GM19467 (cell line): ENCODE data around the gene DNASE1L1.
"Not testable (repeated sequence)": the region's sequence is repeated elsewhere in the genome, so short reads cannot be mapped to it uniquely, and the experiment has no call there.

ENCODE experiments used
- ATAC-seq: cut with Tn5 transposase; IDR thresholded peaks from one replicate; pipeline ENCODE4 v1.9.1; 2021; ENCODE audit warnings: mild to moderate bottlenecking, moderate library complexity; ENCODE audit not compliant: unreplicated experiment

Gene DNASE1L1

GRCh38 chrX:154408659-154409221 is 314 bp downstream of the DNASE1L1 start:
- no peak for ATAC-seq

- no peak for ATAC-seq
These were observed 4.3 kb downstream of the DNASE1L1 start for GRCh38 chrX:154404625-154405192.

GRCh38 chrX:154403858-154404257 is 5.2 kb downstream of the DNASE1L1 start:
- ATAC-seq = no peak

GRCh38 chrX:154403192-154403591 is 5.9 kb downstream of the DNASE1L1 start:
- no peak for ATAC-seq

GRCh38 chrX:154402622-154403127 is 6.4 kb downstream of the DNASE1L1 start:
- ATAC-seq = no peak

GRCh38 chrX:154401918-154402621 is 7.0 kb downstream of the DNASE1L1 start:
- no peak for ATAC-seq

GRCh38 chrX:154401045-154401799 is 7.8 kb downstream of the DNASE1L1 start:
- no peak for ATAC-seq

- ATAC-seq = not testable (repeated sequence)
These were observed 8.7 kb downstream of the DNASE1L1 start for GRCh38 chrX:154400369-154400817.

- no peak for ATAC-seq
These were observed 9.3 kb downstream of the DNASE1L1 start for GRCh38 chrX:154399527-154400368.

- no peak for ATAC-seq
These were observed 10.2 kb downstream of the DNASE1L1 start for GRCh38 chrX:154398668-154399526.

GRCh38 chrX:154397888-154398667 is 11.0 kb downstream of the DNASE1L1 start, which contains the start of gene RPL10:
Gene RPL10, plus strand, starts transcription at chrX:154398377. Its CDS starts 143 bp downstream, at chrX:154398520.
- ATAC-seq = peak; percentile 70

- ATAC-seq = peak; percentile 36
These were observed 11.8 kb downstream of the DNASE1L1 start for GRCh38 chrX:154396973-154397887.

GRCh38 chrX:154396363-154396762 is 12.7 kb downstream of the DNASE1L1 start:
- ATAC-seq = not testable (repeated sequence)

GRCh38 chrX:154389812-154390747 is 19.0 kb downstream of the DNASE1L1 start:
- ATAC-seq = peak; percentile 69

GRCh38 chrX:154388649-154389048 is 20.4 kb downstream of the DNASE1L1 start:
- ATAC-seq = not testable (repeated sequence)

- not testable (repeated sequence) for ATAC-seq
These were observed 21.0 kb downstream of the DNASE1L1 start for GRCh38 chrX:154388094-154388493.
